GDM1 (cell line): Measurements from ENCODE around the gene RPL19.
A peak's percentile ranks its signal among the peaks of the same experiment; 100 is the strongest.

Experiments
- DNase-seq: peaks from one replicate; lab custom pipeline; 2025; lab: John Stamatoyannopoulos, UW

The RPL19 gene

GRCh38 chr17:39173080-39173479, 27.0 kb upstream of the RPL19 start:
- no peak for DNase-seq

- no peak for DNase-seq
These were observed 26.4 kb upstream of the RPL19 start for GRCh38 chr17:39173526-39174274.

GRCh38 chr17:39174920-39175694, 25.0 kb upstream of the RPL19 start:
- peak; percentile 61 for DNase-seq

GRCh38 chr17:39175695-39176093, 24.4 kb upstream of the RPL19 start:
- no peak for DNase-seq

- no peak for DNase-seq
These were observed 22.8 kb upstream of the RPL19 start for GRCh38 chr17:39177256-39177655.

GRCh38 chr17:39178536-39178935, 21.5 kb upstream of the RPL19 start:
- no peak for DNase-seq

- DNase-seq = no peak
These were observed 18.8 kb upstream of the RPL19 start for GRCh38 chr17:39181303-39181702.

- DNase-seq = no peak
These were observed 17.0 kb upstream of the RPL19 start for GRCh38 chr17:39183045-39183444.

- DNase-seq = no peak
These were observed 16.4 kb upstream of the RPL19 start for GRCh38 chr17:39183720-39184119.

- DNase-seq = no peak
These were observed 13.5 kb upstream of the RPL19 start for GRCh38 chr17:39186481-39187002.

GRCh38 chr17:39187152-39187830, 12.8 kb upstream of the RPL19 start:
- DNase-seq = no peak

GRCh38 chr17:39191750-39192510, 8.2 kb upstream of the RPL19 start:
- DNase-seq = no peak

GRCh38 chr17:39192901-39193300, 7.2 kb upstream of the RPL19 start:
- no peak for DNase-seq

GRCh38 chr17:39193346-39193745, 6.7 kb upstream of the RPL19 start:
- no peak for DNase-seq

- no peak for DNase-seq
These were observed 5.7 kb upstream of the RPL19 start for GRCh38 chr17:39194089-39194984.

- DNase-seq = no peak
These were observed 5.0 kb upstream of the RPL19 start for GRCh38 chr17:39194985-39195524.

- DNase-seq = no peak
These were observed 4.4 kb upstream of the RPL19 start for GRCh38 chr17:39195568-39196160.

- no peak for DNase-seq
These were observed 3.8 kb upstream of the RPL19 start for GRCh38 chr17:39196241-39196807.

- DNase-seq = no peak
These were observed 3.2 kb upstream of the RPL19 start for GRCh38 chr17:39196808-39197291.
